Gastrocnemius medialis (tissue), 4 donors: ENCODE data around the gene HGS.

Experiments used
- CTCF ChIP-seq, 5 experiments: fragments of 450-650 bp in 3 of 5; fragments of 200-600 bp in 2 of 5; sonication (generic) in 2 of 5; IDR thresholded peaks in 4 of 5; conservative IDR thresholded peaks in 1 of 5; 1 replicate in 4 of 5; 2 replicates in 1 of 5; pipeline ENCODE4 v1.5.1; 2016 to 2019; ENCODE audit warnings: antibody characterized with exemption in 5 of 5, mild to moderate bottlenecking in 3 of 5, moderate library complexity in 3 of 5
- POLR2A ChIP-seq, 2 donors: fragments of 450-650 bp; IDR thresholded peaks; one replicate each; pipeline ENCODE4 v1.6.1; 2017; ENCODE audit warnings: antibody characterized with exemption in 2 of 2, mild to moderate bottlenecking in 2 of 2, moderate library complexity in 2 of 2

DNA sequence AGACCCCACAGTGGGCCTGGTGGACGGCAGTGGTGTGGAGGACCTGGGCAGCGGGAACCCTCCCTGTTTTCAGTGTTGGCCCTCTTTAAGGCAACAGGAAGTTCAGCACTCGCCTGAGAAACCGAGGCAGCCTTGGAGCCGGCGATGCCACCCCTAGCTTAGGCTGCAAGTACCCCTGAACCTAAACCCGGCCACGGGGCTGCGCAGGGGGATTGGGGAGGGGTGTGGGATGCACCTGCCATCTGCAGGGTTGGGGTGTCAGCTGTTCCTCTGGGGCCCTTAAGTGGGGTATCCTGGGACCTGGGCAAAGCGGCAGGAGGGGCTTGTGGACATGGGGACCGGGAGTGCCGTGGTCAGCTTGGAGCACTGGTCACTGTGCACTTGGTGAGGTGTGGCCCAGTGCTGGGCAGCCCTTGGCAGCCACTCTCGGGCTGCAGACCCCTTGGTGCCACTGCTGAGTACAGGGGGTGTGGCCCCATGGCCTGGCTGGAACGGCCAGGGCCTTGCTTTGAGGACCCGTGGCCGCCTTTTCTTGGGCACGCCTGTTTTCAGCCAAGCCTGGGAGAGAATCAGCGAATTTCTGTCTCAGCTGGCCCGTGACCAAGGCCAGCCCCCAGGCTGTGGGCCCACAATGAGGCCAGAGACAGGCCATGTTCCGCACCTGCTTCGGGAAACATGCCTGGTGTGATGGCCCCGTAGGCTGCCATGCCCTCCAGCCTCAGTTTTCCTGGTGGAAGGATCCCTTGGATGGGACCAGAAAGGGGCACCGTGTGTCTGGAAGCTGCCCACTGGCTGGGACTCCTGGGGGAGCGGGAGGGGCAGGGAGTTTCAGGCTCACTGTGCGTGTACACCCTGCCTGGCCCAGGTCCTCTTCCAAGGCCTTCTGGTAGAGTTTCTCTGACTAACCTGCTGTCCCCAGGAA is 24.2 kb downstream of the HGS start:
- TF ChIP-seq CTCF (IDR thresholded peaks at IDR 0.05 in 4 of 5, conservative IDR thresholded peaks at IDR 0.05 in 1 of 5) (no peak), POLR2A (IDR thresholded peaks at IDR 0.05) (no peak)
